OCI-LY1 (cell line): ENCODE data around the gene FAT4.

Source experiments
- H2AFZ ChIP-seq: fragments of 200-600 bp; sonication (generic), shearing (Covaris generic); 2 replicates; pipeline ENCODE4 v1.6.0; 2014; ENCODE audit warnings: antibody characterized with exemption, mild to moderate bottlenecking, low read length
- H3F3A ChIP-seq: fragments of 200-600 bp; sonication (generic), shearing (Covaris generic); 2 replicates; pipeline ENCODE4 v1.6.0; 2014; ENCODE audit warnings: mild to moderate bottlenecking, antibody characterized with exemption, low read length, moderate library complexity; ENCODE audit not compliant: insufficient read depth
- H3K27ac ChIP-seq: fragments of 200-600 bp; sonication (generic); 2 replicates; pipeline ENCODE4 v1.5.1; 2014; ENCODE audit warnings: low read length, mixed run types, mild to moderate bottlenecking, low read depth; ENCODE audit not compliant: poor library complexity, severe bottlenecking
- H3K27me3 ChIP-seq: fragments of 200-600 bp; sonication (generic); 2 replicates; pipeline ENCODE4 v1.6.0; 2014; ENCODE audit warnings: antibody characterized with exemption, mild to moderate bottlenecking, low read length, moderate library complexity; ENCODE audit not compliant: insufficient read depth
- H3K36me3 ChIP-seq: fragments of 200-600 bp; sonication (generic); 2 replicates; pipeline ENCODE4 v1.6.1; 2014; ENCODE audit warnings: mild to moderate bottlenecking, antibody characterized with exemption, low read length, moderate library complexity, mixed read lengths; ENCODE audit not compliant: insufficient read depth
- H3K4me1 ChIP-seq: fragments of 200-600 bp; sonication (generic); 2 replicates; pipeline ENCODE4 v1.5.1; 2014; ENCODE audit warnings: mild to moderate bottlenecking, low read length, moderate library complexity; ENCODE audit not compliant: insufficient read depth, severe bottlenecking
- H3K4me2 ChIP-seq: fragments of 200-600 bp; sonication (generic), shearing (Covaris generic); 2 replicates; pipeline ENCODE4 v1.6.1; 2014; ENCODE audit warnings: low read length
- H3K4me3 ChIP-seq: fragments of 200-600 bp; sonication (generic); 2 replicates; pipeline ENCODE4 v1.5.1; 2014; ENCODE audit warnings: low read length, low read depth, mild to moderate bottlenecking, mixed read lengths; ENCODE audit not compliant: poor library complexity, severe bottlenecking
- H3K79me2 ChIP-seq: fragments of 200-600 bp; shearing (Covaris generic); 2 replicates; pipeline ENCODE4 v1.6.1; 2016; ENCODE audit warnings: mixed run types, low read length, mixed read lengths; ENCODE audit not compliant: insufficient read depth
- H3K9ac ChIP-seq: fragments of 200-600 bp; sonication (generic), shearing (Covaris generic); 2 replicates; pipeline ENCODE4 v1.6.1; 2014; ENCODE audit warnings: mild to moderate bottlenecking, low read length, mixed read lengths
- H3K9me2 ChIP-seq: fragments of 200-600 bp; sonication (generic), shearing (Covaris generic); 2 replicates; pipeline ENCODE4 v1.6.1; 2014; ENCODE audit warnings: low read depth, mild to moderate bottlenecking, low read length, mixed read lengths
- H3K9me3 ChIP-seq: fragments of 200-600 bp; shearing (Covaris generic); 2 replicates; pipeline ENCODE4 v1.6.1; 2014; ENCODE audit warnings: low read length, mixed read lengths
- H4K20me1 ChIP-seq: fragments of 200-600 bp; sonication (generic), shearing (Covaris generic); 2 replicates; pipeline ENCODE4 v1.6.0; 2016; ENCODE audit warnings: mild to moderate bottlenecking, low read length; ENCODE audit not compliant: insufficient read depth
- EZH2 ChIP-seq: fragments of 200-600 bp; sonication (generic), shearing (Covaris generic); IDR thresholded peaks from 2 replicates; pipeline ENCODE4 v1.8.0; 2017; ENCODE audit warnings: borderline replicate concordance, mixed run types, mild to moderate bottlenecking, antibody characterized with exemption, low read length, moderate library complexity, mixed read lengths
- TF ChIP-seq, protein P1 (sequence below): fragments of 200-600 bp; sonication (generic), shearing (Covaris generic); IDR thresholded peaks from 2 replicates; pipeline ENCODE4 v1.5.1; 2017; ENCODE audit warnings: mild to moderate bottlenecking, antibody characterized with exemption, low read length, moderate library complexity, mixed read lengths

FAT4 gene

DNA sequence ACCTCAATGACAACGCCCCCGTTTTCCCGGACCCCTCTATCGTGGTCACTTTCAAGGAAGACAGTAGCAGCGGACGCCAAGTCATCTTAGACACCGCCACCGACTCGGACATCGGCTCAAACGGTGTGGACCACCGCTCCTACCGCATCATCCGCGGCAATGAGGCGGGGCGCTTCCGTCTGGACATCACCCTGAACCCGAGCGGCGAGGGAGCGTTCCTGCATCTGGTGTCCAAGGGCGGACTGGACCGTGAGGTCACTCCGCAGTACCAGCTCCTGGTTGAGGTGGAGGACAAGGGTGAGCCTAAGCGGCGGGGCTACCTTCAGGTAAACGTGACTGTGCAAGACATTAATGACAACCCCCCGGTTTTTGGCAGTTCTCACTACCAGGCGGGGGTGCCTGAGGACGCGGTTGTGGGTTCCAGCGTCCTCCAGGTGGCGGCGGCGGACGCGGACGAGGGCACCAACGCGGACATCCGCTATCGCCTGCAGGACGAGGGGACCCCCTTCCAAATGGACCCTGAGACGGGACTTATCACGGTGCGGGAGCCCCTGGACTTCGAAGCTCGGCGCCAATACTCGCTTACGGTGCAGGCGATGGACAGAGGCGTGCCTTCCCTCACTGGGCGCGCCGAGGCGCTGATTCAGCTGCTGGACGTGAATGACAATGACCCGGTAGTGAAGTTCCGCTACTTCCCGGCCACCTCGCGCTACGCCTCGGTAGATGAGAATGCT, 2.2 kb downstream of the FAT4 start:
- no peaks in the 10 kb centered on the region for H3K79me2 ChIP-seq

DNA sequence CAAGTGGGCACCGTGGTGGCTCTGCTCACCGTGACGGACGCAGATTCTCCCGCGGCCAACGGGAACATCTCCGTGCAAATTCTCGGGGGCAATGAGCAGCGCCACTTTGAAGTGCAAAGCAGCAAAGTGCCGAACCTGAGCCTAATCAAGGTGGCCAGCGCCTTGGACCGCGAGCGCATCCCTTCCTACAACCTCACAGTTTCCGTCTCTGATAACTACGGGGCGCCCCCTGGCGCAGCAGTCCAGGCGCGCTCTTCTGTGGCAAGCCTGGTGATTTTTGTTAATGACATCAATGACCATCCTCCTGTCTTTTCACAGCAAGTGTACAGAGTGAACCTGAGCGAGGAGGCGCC, 2.7 kb downstream of the FAT4 start:
- Histone ChIP-seq H2AFZ (no peak overlapping the region), H3K4me1 (no peaks in the 10 kb centered on the region), H3K4me2 (no peak overlapping the region), H3K9me3 (no peaks in the 10 kb centered on the region), H3K27me3 (no peaks in the 10 kb centered on the region), H3K9ac (no peak overlapping the region), H3K36me3 (no peaks in the 10 kb centered on the region), H3K4me3 (no peak overlapping the region), H3K79me2 (no peaks in the 10 kb centered on the region), H3K27ac (no peak overlapping the region), H4K20me1 (no peaks in the 10 kb centered on the region), H3F3A (no peaks in the 10 kb centered on the region), H3K9me2 (no peaks in the 10 kb centered on the region)
- no peak for TF ChIP-seq EZH2
- TF ChIP-seq, protein P1, sequence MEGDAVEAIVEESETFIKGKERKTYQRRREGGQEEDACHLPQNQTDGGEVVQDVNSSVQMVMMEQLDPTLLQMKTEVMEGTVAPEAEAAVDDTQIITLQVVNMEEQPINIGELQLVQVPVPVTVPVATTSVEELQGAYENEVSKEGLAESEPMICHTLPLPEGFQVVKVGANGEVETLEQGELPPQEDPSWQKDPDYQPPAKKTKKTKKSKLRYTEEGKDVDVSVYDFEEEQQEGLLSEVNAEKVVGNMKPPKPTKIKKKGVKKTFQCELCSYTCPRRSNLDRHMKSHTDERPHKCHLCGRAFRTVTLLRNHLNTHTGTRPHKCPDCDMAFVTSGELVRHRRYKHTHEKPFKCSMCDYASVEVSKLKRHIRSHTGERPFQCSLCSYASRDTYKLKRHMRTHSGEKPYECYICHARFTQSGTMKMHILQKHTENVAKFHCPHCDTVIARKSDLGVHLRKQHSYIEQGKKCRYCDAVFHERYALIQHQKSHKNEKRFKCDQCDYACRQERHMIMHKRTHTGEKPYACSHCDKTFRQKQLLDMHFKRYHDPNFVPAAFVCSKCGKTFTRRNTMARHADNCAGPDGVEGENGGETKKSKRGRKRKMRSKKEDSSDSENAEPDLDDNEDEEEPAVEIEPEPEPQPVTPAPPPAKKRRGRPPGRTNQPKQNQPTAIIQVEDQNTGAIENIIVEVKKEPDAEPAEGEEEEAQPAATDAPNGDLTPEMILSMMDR: no peak

More for the DNA sequence above, 2.2 kb downstream of the FAT4 start:
- no peak overlapping the region for H3K4me3 ChIP-seq
- no peaks in the 10 kb centered on the region for H3K36me3 ChIP-seq
- H3F3A ChIP-seq: no peaks in the 10 kb centered on the region
- no peak overlapping the region for H2AFZ ChIP-seq
- no peaks in the 10 kb centered on the region for H3K9me3 ChIP-seq
- H3K4me1 ChIP-seq: no peaks in the 10 kb centered on the region
- H3K27ac ChIP-seq: no peak overlapping the region
- H3K4me2 ChIP-seq: no peak overlapping the region
- H4K20me1 ChIP-seq: no peaks in the 10 kb centered on the region
- H3K27me3 ChIP-seq: no peaks in the 10 kb centered on the region
- TF ChIP-seq, protein P1: no peak
- TF ChIP-seq EZH2: no peak
- no peaks in the 10 kb centered on the region for H3K9me2 ChIP-seq
- no peak overlapping the region for H3K9ac ChIP-seq

DNA sequence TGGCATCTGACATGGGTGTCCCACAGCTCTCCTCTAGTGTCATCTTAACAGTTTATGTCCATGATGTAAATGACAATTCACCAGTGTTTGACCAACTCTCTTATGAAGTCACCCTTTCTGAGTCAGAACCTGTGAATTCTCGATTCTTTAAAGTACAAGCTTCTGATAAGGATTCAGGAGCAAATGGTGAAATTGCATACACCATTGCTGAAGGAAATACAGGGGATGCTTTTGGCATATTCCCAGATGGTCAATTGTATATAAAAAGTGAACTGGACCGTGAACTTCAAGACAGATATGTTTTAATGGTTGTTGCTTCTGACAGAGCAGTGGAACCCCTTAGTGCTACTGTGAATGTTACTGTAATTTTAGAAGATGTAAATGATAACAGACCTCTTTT, 4.6 kb downstream of the FAT4 start:
- Histone ChIP-seq H3K27ac (no peak overlapping the region), H3K4me3 (no peak overlapping the region), H3K79me2 (no peaks in the 10 kb centered on the region)

More for the DNA sequence above, 4.6 kb downstream of the FAT4 start:
- Histone ChIP-seq H3K9me3 (no peaks in the 10 kb centered on the region), H3K27me3 (no peaks in the 10 kb centered on the region), H3F3A (no peaks in the 10 kb centered on the region), H3K9ac (no peak overlapping the region), H3K4me2 (no peak overlapping the region), H2AFZ (no peak overlapping the region), H3K36me3 (no peaks in the 10 kb centered on the region), H4K20me1 (no peaks in the 10 kb centered on the region), H3K4me1 (no peaks in the 10 kb centered on the region), H3K9me2 (no peaks in the 10 kb centered on the region)
- TF ChIP-seq, protein P1: no peak
- TF ChIP-seq EZH2: no peak
